Upper lobe of left lung (tissue), 6 donors: ENCODE data around the gene MOB3B. TPM values are rescaled to one million over a fixed set of nuclear protein-coding genes. Genes with fewer than 3 reads are reported as not detected.

Experiments used
- ATAC-seq, 2 donors: fragments of 200-7000 bp; cut with Tn5 transposase; one replicate each; pipeline ENCODE4 v1.9.1; 2022; ENCODE audit warnings: mild to moderate bottlenecking in 2 of 2, moderate library complexity in 2 of 2; ENCODE audit not compliant: low FRiP score in 2 of 2
- DNase-seq, 2 donors: peaks; one replicate each; pipeline ENCODE4 v3.0.0-alpha.2; 2019 to 2020
- H3K27ac ChIP-seq, 4 donors: fragments of 200-600 bp; sonication (generic); one replicate each; pipeline ENCODE4 v1.5.1; 2016 to 2019
- H3K27me3 ChIP-seq, 4 donors: fragments of 200-600 bp; sonication (generic); one replicate each; pipeline ENCODE4 v1.5.1; 2017 to 2019
- H3K36me3 ChIP-seq, 4 donors: fragments of 200-600 bp; sonication (generic); one replicate each; pipeline ENCODE4 v1.5.1; 2016 to 2019
- H3K4me1 ChIP-seq, 4 donors: fragments of 200-600 bp; sonication (generic); one replicate each; pipeline ENCODE4 v1.5.1; 2018 to 2019
- H3K4me3 ChIP-seq, 4 donors: fragments of 200-600 bp; sonication (generic); one replicate each; pipeline ENCODE4 v1.5.1; 2017 to 2019; ENCODE audit warnings: mild to moderate bottlenecking in 2 of 4, moderate library complexity in 1 of 4
- H3K9me3 ChIP-seq, 4 donors: fragments of 200-600 bp; sonication (generic); one replicate each; pipeline ENCODE4 v1.5.1; 2018 to 2019
- EP300 ChIP-seq, 4 donors: sonication (generic); formaldehyde crosslinking; IDR thresholded peaks; one replicate each; pipeline ENCODE4 v1.5.1; 2017; ENCODE audit warnings: antibody characterized with exemption in 4 of 4, control low read depth in 2 of 4
- POLR2A ChIP-seq, 4 donors: fragments of 450-650 bp; IDR thresholded peaks; one replicate each; pipeline ENCODE4 v1.5.1; 2016 to 2017; ENCODE audit warnings: antibody characterized with exemption in 4 of 4, mild to moderate bottlenecking in 2 of 4
- POLR2AphosphoS5 ChIP-seq, 2 donors: sonication (generic); formaldehyde crosslinking; IDR thresholded peaks; one replicate each; pipeline ENCODE4 v1.5.1; 2017; ENCODE audit warnings: antibody characterized with exemption in 2 of 2
- WGBS, 2 donors: methylation state at CpG; one replicate each; pipeline ENCODE4 v1.1.5; 2017 to 2018; 5-methylcytosine and 5-hydroxymethylcytosine counted together
- total RNA-seq, 6 donors: library from RNA; depleted of rRNA in 4 of 6; stranded (reverse); fragments of >200 nt in 4 of 6; gene quantifications; one replicate each; pipeline versions ENCODE4 v1.1.0 to v1.2.1, GENCODE V29; 2016 to 2021
- TF ChIP-seq, protein P1 (sequence below), 6 experiments: fragments of 450-650 bp in 4 of 6; fragments of 200-600 bp in 2 of 6; sonication (generic) in 2 of 6; IDR thresholded peaks; one replicate each; pipeline ENCODE4 v1.5.1; 2016 to 2019; ENCODE audit warnings: antibody characterized with exemption in 6 of 6
- donor health status: DM: no; HTN: no; CAD: no; lungs with moderate emphysema.
- donor health status: DM: no; HTN: yes; CAD: no; lungs with severe emphysema.

The MOB3B gene
- total RNA-seq, 6 donors from 2014 or later: 4.2 to 20.7 (median 8.3) TPM

DNA sequence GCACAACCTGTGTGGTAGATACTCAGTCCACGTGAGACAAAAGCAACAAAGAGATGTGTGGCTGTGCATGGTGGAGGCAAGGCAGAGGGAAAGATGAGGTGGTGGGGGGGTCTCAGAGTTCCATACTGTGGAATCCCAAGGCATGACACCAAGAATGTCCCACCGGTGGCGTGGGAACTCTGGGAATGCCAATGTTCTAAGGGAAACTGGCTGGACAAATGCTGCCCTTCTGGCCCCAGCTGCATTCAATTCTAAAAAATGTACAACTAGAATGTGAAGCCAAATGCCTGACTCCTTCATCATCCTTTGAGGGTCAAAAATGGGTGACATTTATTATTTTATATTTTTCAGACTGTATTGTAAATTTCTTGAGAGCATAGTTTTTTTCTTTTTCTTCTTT lies 174.4 kb downstream of the MOB3B start:
- no peaks in the 10 kb centered on the region for H3K27me3 ChIP-seq
- H3K36me3 ChIP-seq: no peaks in the 10 kb centered on the region
- H3K4me1 ChIP-seq: peaks cover 0 to 13% (median 9%) of the 10 kb centered on the region in 4 donors
- no peaks in the 10 kb centered on the region for H3K9me3 ChIP-seq
- ATAC-seq (no peak), DNase-seq (no peak)
- TF ChIP-seq POLR2A (IDR thresholded peaks at IDR 0.05): no peak
- TF ChIP-seq EP300 (IDR thresholded peaks at IDR 0.05): no peak
- TF ChIP-seq, protein P1, sequence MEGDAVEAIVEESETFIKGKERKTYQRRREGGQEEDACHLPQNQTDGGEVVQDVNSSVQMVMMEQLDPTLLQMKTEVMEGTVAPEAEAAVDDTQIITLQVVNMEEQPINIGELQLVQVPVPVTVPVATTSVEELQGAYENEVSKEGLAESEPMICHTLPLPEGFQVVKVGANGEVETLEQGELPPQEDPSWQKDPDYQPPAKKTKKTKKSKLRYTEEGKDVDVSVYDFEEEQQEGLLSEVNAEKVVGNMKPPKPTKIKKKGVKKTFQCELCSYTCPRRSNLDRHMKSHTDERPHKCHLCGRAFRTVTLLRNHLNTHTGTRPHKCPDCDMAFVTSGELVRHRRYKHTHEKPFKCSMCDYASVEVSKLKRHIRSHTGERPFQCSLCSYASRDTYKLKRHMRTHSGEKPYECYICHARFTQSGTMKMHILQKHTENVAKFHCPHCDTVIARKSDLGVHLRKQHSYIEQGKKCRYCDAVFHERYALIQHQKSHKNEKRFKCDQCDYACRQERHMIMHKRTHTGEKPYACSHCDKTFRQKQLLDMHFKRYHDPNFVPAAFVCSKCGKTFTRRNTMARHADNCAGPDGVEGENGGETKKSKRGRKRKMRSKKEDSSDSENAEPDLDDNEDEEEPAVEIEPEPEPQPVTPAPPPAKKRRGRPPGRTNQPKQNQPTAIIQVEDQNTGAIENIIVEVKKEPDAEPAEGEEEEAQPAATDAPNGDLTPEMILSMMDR (IDR thresholded peaks at IDR 0.05): no peak
- no peak for TF ChIP-seq POLR2AphosphoS5 (IDR thresholded peaks at IDR 0.05)
- H3K4me3 ChIP-seq: no peak overlapping the region
- H3K27ac ChIP-seq: no peak overlapping the region
- 83 to 95% methylated on average over 3 of the region's 3 CpGs for WGBS, 2 donors

DNA sequence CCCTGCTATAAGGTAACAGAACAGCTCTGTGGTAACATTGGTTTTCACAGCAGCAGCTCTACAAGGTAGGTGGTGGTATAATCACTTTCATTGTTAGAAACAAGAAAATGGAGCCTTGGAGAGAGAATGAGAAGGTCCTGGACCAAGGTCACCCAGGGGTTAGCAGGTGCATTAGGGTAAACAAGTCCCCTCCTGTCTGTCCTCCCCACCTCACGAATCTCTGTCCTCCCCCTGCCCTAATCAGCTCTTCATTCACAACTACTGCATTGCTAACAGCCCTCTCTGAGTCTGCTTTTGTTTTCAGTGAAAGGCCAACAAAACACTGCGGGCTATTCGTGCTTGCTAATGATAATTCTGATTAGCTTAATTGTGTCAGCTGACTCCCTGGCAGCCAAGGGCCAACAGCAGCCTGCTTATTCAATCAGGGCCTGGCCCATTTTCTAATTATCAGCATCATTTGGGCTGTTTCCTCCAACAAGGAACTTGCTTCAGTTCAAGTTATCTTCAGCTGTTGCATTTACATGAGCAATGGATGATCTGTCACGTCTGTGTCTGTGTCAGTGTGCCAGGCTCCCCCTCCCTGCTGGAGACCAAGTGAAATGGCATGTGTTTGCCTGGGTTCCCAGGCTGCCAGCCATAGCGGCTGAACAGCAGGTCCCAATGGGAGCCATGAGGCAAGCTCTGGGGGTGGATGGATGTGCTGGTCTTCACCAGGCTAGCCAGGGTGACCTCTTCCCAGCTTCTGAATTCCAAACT lies 176.0 kb downstream of the MOB3B start:
- ATAC-seq: no peak
- H3K4me1 ChIP-seq: peaks cover 4 to 13% (median 9%) of the 10 kb centered on the region in 4 donors
- TF ChIP-seq POLR2A (IDR thresholded peaks at IDR 0.05) (no peak), EP300 (IDR thresholded peaks at IDR 0.05) (no peak), POLR2AphosphoS5 (IDR thresholded peaks at IDR 0.05) (peak in 1 of 2 donors; percentile 17)
- TF ChIP-seq, protein P1 (IDR thresholded peaks at IDR 0.05): peak in 1 of 6 experiments; percentile 6
- DNase-seq: no peak
- H3K27ac ChIP-seq: peak overlapping the region in 3 of 4 donors; percentile 18 to 33 (median 22)
- H3K27me3 ChIP-seq: no peaks in the 10 kb centered on the region
- H3K9me3 ChIP-seq: no peaks in the 10 kb centered on the region
- H3K4me3 ChIP-seq: no peak overlapping the region
- WGBS, 2 donors: 70 to 86% methylated on average over 3 to 5 of the region's 5 CpGs
- H3K36me3 ChIP-seq: no peaks in the 10 kb centered on the region

DNA sequence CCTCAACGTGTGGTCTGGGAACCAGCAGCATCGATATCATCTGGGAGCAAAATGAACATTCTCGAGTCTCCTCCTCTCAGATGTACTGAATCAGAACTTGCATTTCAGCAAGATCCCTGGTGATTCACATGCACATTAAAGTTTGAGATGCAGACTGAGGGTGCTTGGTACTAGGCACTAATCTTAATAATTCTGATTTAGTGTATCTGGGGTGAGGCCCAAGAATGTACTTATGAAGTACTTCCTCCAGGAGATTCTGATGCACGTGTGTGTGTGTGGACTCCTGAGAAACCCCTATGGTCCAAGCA lies 176.5 kb downstream of the MOB3B start:
- no peak overlapping the region for H3K4me3 ChIP-seq
- no peak for ATAC-seq
- H3K9me3 ChIP-seq: no peaks in the 10 kb centered on the region
- no peaks in the 10 kb centered on the region for H3K36me3 ChIP-seq
- no peak for TF ChIP-seq EP300 (IDR thresholded peaks at IDR 0.05)
- no peak for TF ChIP-seq POLR2A (IDR thresholded peaks at IDR 0.05)
- no peak for TF ChIP-seq POLR2AphosphoS5 (IDR thresholded peaks at IDR 0.05)
- TF ChIP-seq, protein P1 (IDR thresholded peaks at IDR 0.05): no peak
- H3K27ac ChIP-seq: peak overlapping the region; percentile 6 to 32 (median 20)
- WGBS, 2 donors: 69 to 70% methylated on average over 4 of the region's 4 CpGs
- DNase-seq: no peak
- peaks cover 4 to 13% (median 9%) of the 10 kb centered on the region in 4 donors for H3K4me1 ChIP-seq
- H3K27me3 ChIP-seq: no peaks in the 10 kb centered on the region

DNA sequence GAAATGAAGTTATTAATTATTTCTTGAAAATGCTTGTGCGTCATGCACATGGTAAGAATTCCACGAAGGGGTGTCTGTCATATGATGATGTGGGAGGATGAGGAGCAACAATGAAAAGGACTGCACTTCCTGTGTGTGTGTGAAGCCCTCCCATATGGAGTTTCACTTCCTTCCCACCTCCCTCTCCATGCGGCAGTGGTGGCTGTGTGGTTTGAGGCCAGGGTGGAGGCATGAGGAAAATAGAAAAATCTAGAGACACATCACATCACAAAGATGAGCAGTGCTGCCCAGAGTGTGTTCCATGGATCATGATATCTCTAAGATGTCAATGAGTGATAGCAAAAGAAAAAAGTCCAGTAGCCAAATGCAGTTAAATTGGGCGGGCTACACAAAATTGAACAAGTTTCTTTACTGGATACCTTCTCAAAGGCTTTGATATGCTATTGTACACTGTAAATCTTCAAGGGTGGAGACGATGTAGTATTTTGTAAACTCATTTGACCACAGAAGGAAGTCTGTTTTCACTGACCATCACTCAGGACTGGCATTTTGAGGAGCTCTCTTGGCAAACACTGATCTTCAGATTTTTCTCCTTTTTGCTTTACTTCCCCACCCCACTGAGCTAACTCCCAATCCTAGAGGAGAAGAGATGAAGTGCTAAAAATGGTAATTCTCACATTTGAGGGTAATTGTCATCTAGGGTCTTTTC lies 177.0 kb downstream of the MOB3B start:
- Histone ChIP-seq H3K4me1 (peaks cover 4 to 13% (median 9%) of the 10 kb centered on the region in 4 donors), H3K27me3 (no peaks in the 10 kb centered on the region), H3K36me3 (no peaks in the 10 kb centered on the region), H3K27ac (peak overlapping the region; percentile 6 to 32 (median 26)), H3K9me3 (no peaks in the 10 kb centered on the region), H3K4me3 (no peak overlapping the region)
- peak in 1 of 2 donors; percentile 42 for DNase-seq
- TF ChIP-seq POLR2A (IDR thresholded peaks at IDR 0.05): no peak
- TF ChIP-seq, protein P1 (IDR thresholded peaks at IDR 0.05): no peak
- TF ChIP-seq POLR2AphosphoS5 (IDR thresholded peaks at IDR 0.05): peak in 1 of 2 donors; percentile 12
- peak in 2 of 4 donors; percentile 12 to 25 for TF ChIP-seq EP300 (IDR thresholded peaks at IDR 0.05)
- 65 to 67% methylated on average over 5 of the region's 5 CpGs for WGBS, 2 donors
- peak; percentile 72 to 88 for ATAC-seq
